NCI-H1694 treated with DMSO at 0.1 percent for 48 hours (cell line): ENCODE data around the gene DLL1.
"Not testable (repeated sequence)": the region's sequence is repeated elsewhere in the genome, so short reads cannot be mapped to it uniquely, and the experiment has no call there.

ENCODE experiments used
- DNase-seq: peaks from one replicate; lab custom pipeline; 2025; lab: John Stamatoyannopoulos, UW

DLL1 gene

GRCh38 chr6:170267688-170268087 is 23.2 kb downstream of the DLL1 start:
- DNase-seq = no peak

GRCh38 chr6:170266061-170266825 is 24.6 kb downstream of the DLL1 start:
- DNase-seq = no peak

GRCh38 chr6:170265655-170266054 is 25.2 kb downstream of the DLL1 start:
- no peak for DNase-seq

GRCh38 chr6:170264644-170265043 is 26.2 kb downstream of the DLL1 start:
- not testable (repeated sequence) for DNase-seq

GRCh38 chr6:170264086-170264485 is 26.8 kb downstream of the DLL1 start:
- no peak for DNase-seq

GRCh38 chr6:170263410-170263809 is 27.5 kb downstream of the DLL1 start:
- DNase-seq = no peak

- DNase-seq = no peak
These were observed 28.3 kb downstream of the DLL1 start for GRCh38 chr6:170262489-170263088.

- no peak for DNase-seq
These were observed 29.0 kb downstream of the DLL1 start for GRCh38 chr6:170261643-170262488.

- no peak for DNase-seq
These were observed 30.2 kb downstream of the DLL1 start for GRCh38 chr6:170260686-170261085.

GRCh38 chr6:170259278-170259677 is 31.6 kb downstream of the DLL1 start:
- no peak for DNase-seq

- no peak for DNase-seq
These were observed 32.5 kb downstream of the DLL1 start for GRCh38 chr6:170258407-170258806.

- DNase-seq = no peak
These were observed 33.5 kb downstream of the DLL1 start for GRCh38 chr6:170257376-170257775.

GRCh38 chr6:170256641-170257040 is 34.2 kb downstream of the DLL1 start:
- no peak for DNase-seq

- no peak for DNase-seq
These were observed 35.3 kb downstream of the DLL1 start for GRCh38 chr6:170255426-170256125.

- DNase-seq = no peak
These were observed 36.3 kb downstream of the DLL1 start for GRCh38 chr6:170254315-170255213.

GRCh38 chr6:170253910-170254269 is 37.0 kb downstream of the DLL1 start:
- no peak for DNase-seq

- no peak for DNase-seq
These were observed 37.5 kb downstream of the DLL1 start for GRCh38 chr6:170253226-170253909.

- DNase-seq = no peak
These were observed 38.9 kb downstream of the DLL1 start for GRCh38 chr6:170251776-170252571.

GRCh38 chr6:170250981-170251775 is 39.7 kb downstream of the DLL1 start:
- DNase-seq = no peak
